Osteoblast (primary cell): ENCODE data around the gene ANKRD31. TPM values are rescaled to one million over a fixed set of nuclear protein-coding genes. Genes with fewer than 3 reads are reported as not detected.

Source experiments
- DNase-seq: peaks from one replicate; pipeline ENCODE4 v3.0.0; 2011; ENCODE audit warnings: low spot score, mixed read lengths; ENCODE audit not compliant: insufficient read length; ENCODE audit errors: missing footprints
- H2AFZ ChIP-seq: 2 replicates; pipeline ENCODE4 v1.6.0; 2011; ENCODE audit warnings: mild to moderate bottlenecking, low read length
- H3K27ac ChIP-seq: 2 replicates; pipeline ENCODE4 v1.5.1; 2011; ENCODE audit warnings: mild to moderate bottlenecking, low read depth, low read length, moderate library complexity
- H3K27me3 ChIP-seq: 2 replicates; pipeline ENCODE4 v1.6.0; 2012; ENCODE audit warnings: mild to moderate bottlenecking, control low read depth, inconsistent platforms, low read length, moderate library complexity; ENCODE audit not compliant: insufficient read depth
- H3K36me3 ChIP-seq: 2 replicates; pipeline ENCODE4 v1.5.1; 2011; ENCODE audit warnings: mild to moderate bottlenecking, low read length, control low read depth, moderate library complexity; ENCODE audit not compliant: insufficient read depth
- H3K4me1 ChIP-seq: 2 replicates; pipeline ENCODE4 v1.5.1; 2011; ENCODE audit warnings: mild to moderate bottlenecking, low read length, control low read depth, moderate library complexity; ENCODE audit not compliant: insufficient read depth
- H3K4me2 ChIP-seq: 2 replicates; pipeline ENCODE4 v1.6.0; 2011; ENCODE audit warnings: mild to moderate bottlenecking, low read length; ENCODE audit not compliant: insufficient read depth
- H3K4me3 ChIP-seq: fragments of 200-600 bp; sonication (generic); 3 replicates; pipeline ENCODE4 v1.5.1; 2012; ENCODE audit warnings: mild to moderate bottlenecking, low read length, inconsistent platforms; ENCODE audit not compliant: insufficient read depth
- H3K79me2 ChIP-seq: 2 replicates; pipeline ENCODE4 v1.6.0; 2012; ENCODE audit warnings: mild to moderate bottlenecking, low read length, control low read depth, inconsistent platforms; ENCODE audit not compliant: insufficient read depth
- H3K9me3 ChIP-seq: 2 replicates; pipeline ENCODE4 v1.5.1; 2011; ENCODE audit warnings: low read depth, low read length, control low read depth
- H4K20me1 ChIP-seq: 2 replicates; pipeline ENCODE4 v1.6.0; 2012; ENCODE audit warnings: mild to moderate bottlenecking, low read length, control low read depth; ENCODE audit not compliant: insufficient read depth
- total RNA-seq: library from RNA; depleted of rRNA; stranded (reverse); fragments of >200 nt; gene quantifications from 2 replicates; pipeline ENCODE4 v1.2.3, GENCODE V29; 2012
- TF ChIP-seq, protein P1 (sequence below): IDR thresholded peaks from 2 replicates; pipeline ENCODE4 v1.5.1; 2011; ENCODE audit warnings: mild to moderate bottlenecking, low read depth, low read length, moderate library complexity; ENCODE audit errors: extremely low read depth

Gene ANKRD31, protein sequence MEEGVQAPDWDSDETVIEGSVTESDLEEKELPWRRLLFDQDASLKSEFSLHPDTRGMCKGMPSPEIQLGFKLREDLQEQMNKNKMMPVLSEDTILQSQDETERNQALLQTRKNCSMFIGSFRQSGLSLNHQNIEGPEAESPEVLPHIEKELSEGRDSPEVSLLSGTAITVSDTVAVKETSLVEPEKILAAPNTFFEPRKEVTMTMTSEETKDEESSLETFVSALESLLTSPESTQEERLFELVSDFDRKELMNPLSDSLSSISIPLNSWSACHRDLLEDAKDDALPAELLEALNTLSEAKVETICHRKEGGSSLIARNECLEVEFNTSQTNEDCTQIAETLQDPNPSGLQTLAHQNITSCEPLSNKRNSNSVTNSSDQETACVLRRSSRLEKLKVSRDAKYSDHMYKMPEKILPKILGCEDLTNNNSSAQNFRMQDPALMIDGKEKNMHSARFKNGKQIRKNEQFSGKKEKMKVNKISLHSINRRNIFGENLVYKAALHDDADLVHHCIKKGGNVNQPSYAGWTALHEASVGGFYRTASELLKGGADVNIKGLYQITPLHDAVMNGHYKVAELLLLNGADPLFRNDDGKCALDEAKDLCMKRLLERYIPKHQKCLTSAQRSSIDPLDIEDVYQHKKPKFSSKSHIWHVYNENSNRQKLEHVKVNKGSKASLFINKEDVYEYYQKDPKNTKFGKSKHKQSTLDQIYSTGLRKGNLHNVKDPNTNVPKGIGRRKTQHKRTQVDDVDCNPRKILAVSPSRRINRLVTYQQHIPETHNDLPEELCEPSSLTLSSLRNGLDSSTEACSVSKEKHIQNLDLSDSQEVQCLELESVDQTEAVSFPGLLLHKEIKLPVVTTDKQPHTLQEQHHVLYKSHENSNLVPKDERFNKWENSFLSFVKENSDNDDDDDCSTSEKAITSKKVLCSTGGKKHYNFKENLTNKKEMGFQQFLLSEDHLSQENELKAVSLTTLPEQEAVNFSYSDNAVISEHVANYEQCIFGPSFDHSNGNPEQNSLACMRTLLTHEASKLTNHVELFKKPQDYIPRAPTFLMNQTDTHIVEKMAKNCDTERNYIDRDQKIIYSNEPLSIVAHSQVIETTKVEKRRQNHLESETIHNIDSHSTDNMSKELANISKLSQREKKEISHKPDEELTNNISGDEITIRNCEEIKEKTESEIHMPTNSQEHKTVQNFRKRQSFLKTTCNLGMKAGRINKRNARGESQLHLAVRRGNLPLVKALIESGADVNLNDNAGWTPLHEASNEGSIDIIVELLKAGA (N-terminal part only)
- 0.29 and 0.36 TPM in 2 replicates for total RNA-seq

DNA sequence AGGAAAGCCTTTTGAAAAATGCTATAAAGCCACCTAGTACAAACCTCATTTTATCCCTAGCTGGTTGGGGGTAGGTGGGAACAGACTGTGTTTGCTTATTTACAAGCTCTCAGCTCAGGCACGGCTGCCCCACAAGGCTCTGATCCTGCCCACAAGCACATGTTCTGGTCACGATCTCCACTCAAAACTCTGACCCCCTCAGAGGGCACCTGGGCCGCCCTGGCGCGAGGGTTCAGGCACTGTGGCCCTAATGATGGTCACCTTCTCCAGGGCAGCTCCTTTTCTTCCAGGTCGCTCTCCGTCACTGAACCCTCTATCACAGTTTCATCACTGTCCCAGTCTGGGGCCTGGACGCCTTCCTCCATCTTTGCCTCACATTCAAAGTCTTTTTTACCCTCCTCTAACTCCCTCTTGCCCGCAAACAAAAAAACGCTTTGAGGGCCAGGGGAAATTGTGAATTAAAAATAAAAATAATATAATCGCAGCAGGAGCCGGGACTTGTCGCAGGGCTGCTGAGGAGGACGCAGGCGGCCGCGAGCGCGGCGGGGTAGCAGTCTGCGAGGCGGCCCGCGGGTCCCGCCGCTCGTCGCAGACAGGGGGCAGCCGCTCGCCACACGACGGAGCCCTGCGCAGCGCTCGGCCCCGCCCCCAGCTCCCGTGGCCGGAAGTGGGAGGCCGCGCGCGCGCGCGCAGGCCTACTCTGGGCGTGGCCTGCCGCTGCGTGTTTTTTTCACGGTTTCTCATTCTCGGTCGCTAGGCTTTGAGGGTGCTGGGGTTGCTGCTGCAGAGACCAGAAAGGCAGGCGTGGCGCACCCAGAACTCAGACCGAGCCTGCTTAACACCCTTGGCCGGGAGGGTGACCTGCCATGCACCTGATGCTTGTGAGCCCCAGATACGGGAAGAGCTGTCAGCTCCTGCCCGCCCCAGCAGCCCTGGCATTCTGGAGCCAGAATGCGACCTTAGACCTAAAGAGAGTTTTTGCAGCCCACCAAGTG, at the start of gene ANKRD31:
ANKRD31 (minus strand) TSS at position 557 of the 995 bp plus-strand sequence; CDS start at position 365, 192 bp downstream.
- peak within 1 kb of the TSS; percentile 100 for H2AFZ ChIP-seq
- H3K27ac ChIP-seq = peak within 1 kb of the TSS; percentile 70
- no peaks in the 10 kb centered on the region for H3K9me3 ChIP-seq
- H4K20me1 ChIP-seq = no peaks in the 10 kb centered on the region
- DNase-seq = peak; percentile 96
- peaks cover 13% of the 10 kb centered on the region for H3K4me1 ChIP-seq
- TF ChIP-seq, protein P1, sequence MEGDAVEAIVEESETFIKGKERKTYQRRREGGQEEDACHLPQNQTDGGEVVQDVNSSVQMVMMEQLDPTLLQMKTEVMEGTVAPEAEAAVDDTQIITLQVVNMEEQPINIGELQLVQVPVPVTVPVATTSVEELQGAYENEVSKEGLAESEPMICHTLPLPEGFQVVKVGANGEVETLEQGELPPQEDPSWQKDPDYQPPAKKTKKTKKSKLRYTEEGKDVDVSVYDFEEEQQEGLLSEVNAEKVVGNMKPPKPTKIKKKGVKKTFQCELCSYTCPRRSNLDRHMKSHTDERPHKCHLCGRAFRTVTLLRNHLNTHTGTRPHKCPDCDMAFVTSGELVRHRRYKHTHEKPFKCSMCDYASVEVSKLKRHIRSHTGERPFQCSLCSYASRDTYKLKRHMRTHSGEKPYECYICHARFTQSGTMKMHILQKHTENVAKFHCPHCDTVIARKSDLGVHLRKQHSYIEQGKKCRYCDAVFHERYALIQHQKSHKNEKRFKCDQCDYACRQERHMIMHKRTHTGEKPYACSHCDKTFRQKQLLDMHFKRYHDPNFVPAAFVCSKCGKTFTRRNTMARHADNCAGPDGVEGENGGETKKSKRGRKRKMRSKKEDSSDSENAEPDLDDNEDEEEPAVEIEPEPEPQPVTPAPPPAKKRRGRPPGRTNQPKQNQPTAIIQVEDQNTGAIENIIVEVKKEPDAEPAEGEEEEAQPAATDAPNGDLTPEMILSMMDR = peak; percentile 56
- H3K79me2 ChIP-seq = no peaks in the 10 kb centered on the region
- H3K27me3 ChIP-seq = no peaks in the 10 kb centered on the region
- peak within 1 kb of the TSS; percentile 96 for H3K4me2 ChIP-seq
- H3K4me3 ChIP-seq = peak within 1 kb of the TSS; percentile 90
- H3K36me3 ChIP-seq = no peaks in the 10 kb centered on the region

DNA sequence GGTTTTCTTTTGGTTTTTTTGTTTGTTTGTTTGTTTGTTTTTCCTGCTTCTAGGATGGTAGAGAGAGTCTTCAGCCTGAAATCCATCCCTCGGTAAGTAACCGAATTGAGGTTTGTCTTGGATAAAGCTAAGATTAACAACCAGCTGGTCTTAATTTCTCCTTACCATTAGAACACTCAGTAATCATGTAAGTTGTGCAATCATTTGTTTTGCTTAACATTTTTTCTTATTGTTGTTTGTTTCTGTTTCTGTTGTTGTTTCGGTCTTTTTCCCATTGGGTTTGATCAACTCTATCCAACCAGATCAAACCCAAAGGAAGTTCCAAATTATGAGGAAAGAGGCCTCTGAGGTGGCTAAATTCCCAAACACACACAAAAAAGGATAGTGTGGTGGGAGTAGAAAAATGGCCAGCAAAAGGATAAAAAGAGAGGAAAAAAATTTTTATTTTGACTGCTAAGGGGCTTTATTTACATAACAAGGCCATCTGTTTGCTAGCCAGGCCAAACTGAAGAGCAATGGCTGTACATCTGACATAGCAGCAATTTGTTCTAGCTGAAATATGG, 49.6 kb upstream of the ANKRD31 start:
- Histone ChIP-seq H3K27ac (no peak overlapping the region), H3K27me3 (no peaks in the 10 kb centered on the region), H2AFZ (no peak overlapping the region), H3K36me3 (no peaks in the 10 kb centered on the region), H3K4me2 (no peak overlapping the region), H3K4me1 (no peaks in the 10 kb centered on the region), H3K79me2 (no peaks in the 10 kb centered on the region), H3K4me3 (no peak overlapping the region), H4K20me1 (no peaks in the 10 kb centered on the region), H3K9me3 (no peaks in the 10 kb centered on the region)
- TF ChIP-seq, protein P1 = no peak
- no peak for DNase-seq

DNA sequence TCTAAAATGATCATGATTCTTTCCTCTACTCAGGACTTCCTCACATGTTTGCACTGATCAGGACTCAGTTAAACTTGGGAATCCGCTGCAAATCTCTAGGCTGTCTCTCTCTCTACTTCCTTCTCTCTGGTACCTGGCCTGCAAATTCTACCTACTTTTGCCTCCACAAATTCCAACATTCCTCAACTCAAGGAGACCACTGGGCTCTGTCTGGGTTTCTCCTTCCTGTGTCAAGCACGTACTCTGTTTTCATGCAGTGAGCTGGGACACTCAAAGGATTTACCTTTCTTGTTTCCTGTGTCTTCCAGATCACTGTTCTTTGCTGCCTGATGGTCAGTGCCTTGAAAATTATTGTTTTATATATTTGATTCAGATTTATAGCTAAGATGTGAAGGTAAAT, 45.9 kb upstream of the ANKRD31 start:
- DNase-seq = no peak
- Histone ChIP-seq H3K4me3 (no peak overlapping the region), H3K27me3 (no peaks in the 10 kb centered on the region), H3K36me3 (no peaks in the 10 kb centered on the region), H3K4me1 (no peaks in the 10 kb centered on the region), H3K79me2 (no peaks in the 10 kb centered on the region), H3K27ac (no peak overlapping the region), H3K9me3 (no peaks in the 10 kb centered on the region), H4K20me1 (no peaks in the 10 kb centered on the region), H3K4me2 (no peak overlapping the region), H2AFZ (no peak overlapping the region)
- TF ChIP-seq, protein P1 = no peak
